ENCODE measurements around the gene PRKCE. TPM values are rescaled to one million over a fixed set of nuclear protein-coding genes. Genes with fewer than 3 reads are reported as not detected.

PRKCE gene
- polyA plus RNA-seq, 1 of the 3 experiments (the other 2 are of a cell fraction): 16.3 TPM

DNA sequence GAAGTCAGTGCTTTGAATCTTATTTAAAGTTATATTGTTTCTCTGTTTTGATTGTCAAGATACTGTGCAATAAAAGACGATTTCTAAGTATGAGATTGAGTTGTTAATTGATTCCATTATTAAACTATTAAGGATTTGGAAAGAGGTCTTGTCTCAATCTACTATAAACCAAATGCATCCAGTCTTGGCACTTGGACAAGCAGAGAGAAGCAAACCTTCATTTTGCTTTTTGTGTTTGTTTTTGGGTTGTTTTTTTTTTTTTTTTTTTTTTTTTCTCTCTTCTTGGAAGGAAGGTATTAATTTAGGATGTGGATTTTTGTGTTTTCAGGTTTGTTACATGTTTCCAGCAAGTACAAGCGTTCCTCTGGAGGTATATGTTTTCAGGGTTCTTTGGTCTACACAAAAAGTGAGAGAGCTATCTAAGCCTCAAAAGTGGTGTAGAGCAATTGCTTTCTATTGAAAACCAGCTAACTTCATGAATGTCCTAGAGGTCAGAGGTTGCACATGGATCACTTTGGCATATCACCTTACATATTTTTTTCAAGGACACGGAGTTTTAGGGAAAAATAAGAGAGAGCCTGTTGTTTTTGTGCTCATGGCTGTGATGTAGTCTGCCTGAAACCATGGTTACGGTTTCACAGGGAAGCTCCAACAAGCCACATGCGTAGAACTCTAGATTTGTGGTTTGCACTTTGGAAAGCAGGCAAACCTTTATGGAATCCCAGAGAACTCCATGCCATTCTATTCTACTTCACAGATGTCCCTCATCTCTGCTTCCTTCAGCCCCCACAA is 1.8 kb downstream of the PRKCE start:
- WGBS (ENCODE audit: low lambda C conversion rate): 93% methylated on average over 5 of the region's 5 CpGs
- Histone ChIP-seq H3K36me3 (replicated peaks in 1 of 2; ENCODE audit: control insufficient read depth in 1 of 2, insufficient read depth in 2 of 2, low read length in 1 of 2) (no peaks in the 10 kb centered on the region), H3K9me3 (no peaks in the 10 kb centered on the region), H2AFZ (ENCODE audit: low read depth) (no peak overlapping the region), H3K4me1 (ENCODE audit: control insufficient read depth in 1 of 2, insufficient read depth in 2 of 2, low read depth in 1 of 2, low read length in 1 of 2) (peaks cover 0 to 30% of the 10 kb centered on the region in 2 experiments; a peak in 2 of 4 replicates), H3K4me2 (peak overlapping the region; percentile 87), H3K9me2 (no peaks in the 10 kb centered on the region), H3F3A (replicated peaks; ENCODE audit: insufficient read depth) (no peaks in the 10 kb centered on the region), H3K79me2 (ENCODE audit: insufficient read depth) (peaks cover 46% of the 10 kb centered on the region), H3K27ac (ENCODE audit: low read depth in 2 of 2, low read length in 1 of 2) (no peak overlapping the region), H4K20me1 (ENCODE audit: insufficient read depth) (no peaks in the 10 kb centered on the region), H3K9ac (no peak overlapping the region), H3K27me3 (ENCODE audit: insufficient read depth) (no peaks in the 10 kb centered on the region), H3K4me3 (ENCODE audit: low read depth in 2 of 2, low read length in 1 of 2) (peak overlapping the region; percentile 87 to 88; a peak in 2 of 4 replicates)
- CTCF ChIA-PET: interaction anchor here (0.6 to 5.2 kb wide), 23 partner anchors 9 to 303 kb away, joined by 3 to 43 read pairs (median 4); no protein-coding TSS in a partner anchor
- no peak for DNase-seq
- POLR2A ChIA-PET: interaction anchor here (0.6 to 1.4 kb wide), 6 partner anchors 35 to 170 kb away, joined by 3 to 4 read pairs (median 3); no protein-coding TSS in a partner anchor
- TF ChIP-seq EP300 (IDR thresholded peaks at IDR 0.05; ENCODE audit: borderline replicate concordance in 1 of 2, low read depth in 1 of 2, low read length in 1 of 2) (no peak), FOXJ3 (CRISPR knock-in tag; IDR thresholded peaks at IDR 0.05) (no peak), SIN3A (IDR thresholded peaks at IDR 0.05; ENCODE audit: borderline replicate concordance, low read depth, low read length) (no peak), FOXM1 (IDR thresholded peaks at IDR 0.05; ENCODE audit: low read depth) (no peak), POLR2AphosphoS5 (IDR thresholded peaks at IDR 0.05; ENCODE audit: low read depth, low read length) (no peak), RXRA (IDR thresholded peaks at IDR 0.05; ENCODE audit: borderline replicate concordance, low read depth) (no peak), TAF1 (IDR thresholded peaks at IDR 0.05; ENCODE audit: borderline replicate concordance, low read depth, low read length) (no peak), JUND (IDR thresholded peaks at IDR 0.05) (no peak), ZBTB33 (IDR thresholded peaks at IDR 0.05; ENCODE audit: borderline replicate concordance, low read depth) (no peak), ELF1 (IDR thresholded peaks at IDR 0.05) (no peak), GATA2 (CRISPR knock-in tag; IDR thresholded peaks at IDR 0.05) (no peak), TCF12 (IDR thresholded peaks at IDR 0.05) (no peak), FOSL2 (IDR thresholded peaks at IDR 0.05; ENCODE audit: borderline replicate concordance, low read depth) (no peak), RCOR1 (IDR thresholded peaks at IDR 0.05; ENCODE audit: low read length) (no peak), USF1 (IDR thresholded peaks at IDR 0.05; ENCODE audit: borderline replicate concordance, low read depth) (no peak), SMC3 (IDR thresholded peaks at IDR 0.05; ENCODE audit: low read depth, low read length) (no peak), NFIC (IDR thresholded peaks at IDR 0.05; ENCODE audit: borderline replicate concordance) (no peak), NRF1 (IDR thresholded peaks at IDR 0.05; ENCODE audit: low read depth, low read length) (no peak), RFX5 (IDR thresholded peaks at IDR 0.05; ENCODE audit: low read length) (no peak)
- TF ChIP-seq, protein P1, sequence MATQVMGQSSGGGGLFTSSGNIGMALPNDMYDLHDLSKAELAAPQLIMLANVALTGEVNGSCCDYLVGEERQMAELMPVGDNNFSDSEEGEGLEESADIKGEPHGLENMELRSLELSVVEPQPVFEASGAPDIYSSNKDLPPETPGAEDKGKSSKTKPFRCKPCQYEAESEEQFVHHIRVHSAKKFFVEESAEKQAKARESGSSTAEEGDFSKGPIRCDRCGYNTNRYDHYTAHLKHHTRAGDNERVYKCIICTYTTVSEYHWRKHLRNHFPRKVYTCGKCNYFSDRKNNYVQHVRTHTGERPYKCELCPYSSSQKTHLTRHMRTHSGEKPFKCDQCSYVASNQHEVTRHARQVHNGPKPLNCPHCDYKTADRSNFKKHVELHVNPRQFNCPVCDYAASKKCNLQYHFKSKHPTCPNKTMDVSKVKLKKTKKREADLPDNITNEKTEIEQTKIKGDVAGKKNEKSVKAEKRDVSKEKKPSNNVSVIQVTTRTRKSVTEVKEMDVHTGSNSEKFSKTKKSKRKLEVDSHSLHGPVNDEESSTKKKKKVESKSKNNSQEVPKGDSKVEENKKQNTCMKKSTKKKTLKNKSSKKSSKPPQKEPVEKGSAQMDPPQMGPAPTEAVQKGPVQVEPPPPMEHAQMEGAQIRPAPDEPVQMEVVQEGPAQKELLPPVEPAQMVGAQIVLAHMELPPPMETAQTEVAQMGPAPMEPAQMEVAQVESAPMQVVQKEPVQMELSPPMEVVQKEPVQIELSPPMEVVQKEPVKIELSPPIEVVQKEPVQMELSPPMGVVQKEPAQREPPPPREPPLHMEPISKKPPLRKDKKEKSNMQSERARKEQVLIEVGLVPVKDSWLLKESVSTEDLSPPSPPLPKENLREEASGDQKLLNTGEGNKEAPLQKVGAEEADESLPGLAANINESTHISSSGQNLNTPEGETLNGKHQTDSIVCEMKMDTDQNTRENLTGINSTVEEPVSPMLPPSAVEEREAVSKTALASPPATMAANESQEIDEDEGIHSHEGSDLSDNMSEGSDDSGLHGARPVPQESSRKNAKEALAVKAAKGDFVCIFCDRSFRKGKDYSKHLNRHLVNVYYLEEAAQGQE (IDR thresholded peaks at IDR 0.05; ENCODE audit: low read depth, low read length): no peak

Data from SK-N-SH (cell line).